Left lobe of liver (tissue), 2 donors: ENCODE data around the gene NSMF. TPM values are rescaled to one million over a fixed set of nuclear protein-coding genes. Genes with fewer than 3 reads are reported as not detected.

ENCODE experiments used
- ATAC-seq: fragments of 200-7000 bp; cut with Tn5 transposase; one replicate; pipeline ENCODE4 v1.9.1; 2020; ENCODE audit warnings: mild to moderate bottlenecking, moderate library complexity
- DNase-seq: peaks from one replicate; pipeline ENCODE4 v3.0.0-alpha.2; 2020; ENCODE audit warnings: low spot score
- total RNA-seq: library from RNA; stranded (reverse); gene quantifications from one replicate; pipeline ENCODE4 v1.2.1, GENCODE V29; 2021
- donor health status: DM: no; HTN: no; CAD: no; lungs with moderate emphysema.
- donor health status: DM: no; HTN: yes; CAD: no.

NSMF gene
- total RNA-seq, 1 donor from 2014 or later = 23.0 TPM

- no peak for ATAC-seq
- DNase-seq = no peak
These were observed 60.3 kb downstream of the NSMF start for GRCh38 chr9:137398561-137399468.

GRCh38 chr9:137397675-137398423, 61.3 kb downstream of the NSMF start:
- DNase-seq (no peak), ATAC-seq (no peak)

Other genes with a start within 250 kb of the NSMF start
- 7.3 TPM for gene RNF208, start 237.1 kb downstream of the NSMF start, total RNA-seq
- gene CYSRT1, start 234.2 kb downstream of the NSMF start, total RNA-seq = 0.81 TPM
- gene RNF224, start 231.8 kb downstream of the NSMF start, total RNA-seq = not detected
- gene SLC34A3, start 228.4 kb downstream of the NSMF start, total RNA-seq = not detected
- 123 TPM for gene TUBB4B, start 218.0 kb downstream of the NSMF start, total RNA-seq
- gene STPG3, start 208.0 kb downstream of the NSMF start, total RNA-seq = not detected
- 22.2 TPM for gene NELFB, start 204.0 kb downstream of the NSMF start, total RNA-seq
- 3.6 TPM for gene TOR4A, start 181.6 kb downstream of the NSMF start, total RNA-seq
- gene NRARP, start 157.1 kb downstream of the NSMF start, total RNA-seq = 1.3 TPM
- gene EXD3, start 36.2 kb downstream of the NSMF start, total RNA-seq = 19.3 TPM
- 6.0 TPM for gene NOXA1, start 35.9 kb downstream of the NSMF start, total RNA-seq
- gene ENTPD8, start 18.0 kb downstream of the NSMF start, total RNA-seq = 9.0 TPM
- gene PNPLA7, start 91.1 kb upstream of the NSMF start, total RNA-seq = 17.7 TPM
- 100 TPM for gene MRPL41, start 92.5 kb upstream of the NSMF start, total RNA-seq
- gene DPH7, start 119.6 kb upstream of the NSMF start, total RNA-seq = 14.4 TPM
- gene ZMYND19, start 131.2 kb upstream of the NSMF start, total RNA-seq = 13.0 TPM
- 29.0 TPM for gene ARRDC1, start 146.4 kb upstream of the NSMF start, total RNA-seq
- gene EHMT1, start 159.7 kb upstream of the NSMF start, total RNA-seq = 64.2 TPM